GM21786 (cell line): ENCODE data around the gene SESTD1.
"Not testable (repeated sequence)": the region's sequence is repeated elsewhere in the genome, so short reads cannot be mapped to it uniquely, and the experiment has no call there.

Experiments
- ATAC-seq: cut with Tn5 transposase; IDR thresholded peaks from one replicate; pipeline ENCODE4 v1.9.1; 2021; ENCODE audit not compliant: unreplicated experiment

SESTD1 gene

DNA sequence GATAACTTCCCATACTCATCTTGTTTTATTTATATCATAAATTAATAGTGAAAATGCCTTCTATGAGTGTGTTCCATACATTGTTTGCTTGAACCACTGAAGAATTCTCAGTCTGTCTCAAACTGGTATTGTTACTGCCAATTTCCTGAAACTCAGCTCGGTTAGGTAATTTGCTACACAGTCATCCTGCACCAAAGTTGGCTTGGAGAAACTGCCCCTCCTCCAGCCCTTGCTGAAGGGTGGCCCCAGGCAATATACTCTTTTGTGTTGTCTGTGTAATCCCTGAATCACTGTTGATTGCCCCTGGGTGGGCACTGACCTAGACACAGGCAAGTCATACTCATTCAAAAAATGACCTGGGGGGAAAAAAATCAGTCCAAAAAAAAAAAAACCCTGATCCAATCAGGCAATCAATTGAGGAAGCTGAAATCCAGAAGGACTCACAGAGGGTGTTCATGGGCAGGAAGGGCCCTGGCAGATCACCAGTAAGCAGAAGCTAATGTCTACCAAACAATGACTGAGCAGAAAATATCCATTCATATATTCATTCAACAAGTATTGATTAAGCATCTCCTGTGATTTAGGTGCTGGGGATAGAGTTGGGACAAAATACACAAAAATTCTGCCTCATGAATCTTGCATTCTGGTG is 3.8 kb upstream of the SESTD1 start:
- ATAC-seq, result peak; percentile 44

DNA sequence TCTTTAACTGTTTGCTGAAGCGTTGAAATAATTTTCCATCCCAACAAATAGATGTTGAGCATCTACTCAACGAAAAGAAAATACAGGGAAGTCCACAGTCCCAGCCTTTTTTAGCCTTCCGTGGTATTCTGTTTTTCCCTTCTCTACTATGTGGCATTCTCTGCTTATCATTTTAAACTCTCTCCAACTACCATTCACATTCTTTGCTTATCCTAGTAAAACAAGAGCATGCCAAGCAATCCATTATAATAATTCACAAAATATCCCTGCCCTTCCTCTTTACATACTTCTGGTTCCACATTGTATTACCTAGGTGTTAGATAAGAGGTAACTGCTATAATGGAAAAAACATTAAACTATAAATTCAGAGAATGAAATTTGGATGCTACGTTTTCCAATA is 1.6 kb upstream of the SESTD1 start:
- no peak for ATAC-seq

- ATAC-seq, result no peak
Measured at GRCh38 chr2:179265082-179265510, 464 bp upstream of the SESTD1 start.

GRCh38 chr2:179263446-179264367 is 925 bp downstream of the SESTD1 start:
- peak; percentile 31 for ATAC-seq

- no peak for ATAC-seq
Measured at GRCh38 chr2:179263015-179263414, 1.6 kb downstream of the SESTD1 start.

- ATAC-seq, result no peak
Measured at GRCh38 chr2:179262077-179262660, 2.5 kb downstream of the SESTD1 start.

DNA sequence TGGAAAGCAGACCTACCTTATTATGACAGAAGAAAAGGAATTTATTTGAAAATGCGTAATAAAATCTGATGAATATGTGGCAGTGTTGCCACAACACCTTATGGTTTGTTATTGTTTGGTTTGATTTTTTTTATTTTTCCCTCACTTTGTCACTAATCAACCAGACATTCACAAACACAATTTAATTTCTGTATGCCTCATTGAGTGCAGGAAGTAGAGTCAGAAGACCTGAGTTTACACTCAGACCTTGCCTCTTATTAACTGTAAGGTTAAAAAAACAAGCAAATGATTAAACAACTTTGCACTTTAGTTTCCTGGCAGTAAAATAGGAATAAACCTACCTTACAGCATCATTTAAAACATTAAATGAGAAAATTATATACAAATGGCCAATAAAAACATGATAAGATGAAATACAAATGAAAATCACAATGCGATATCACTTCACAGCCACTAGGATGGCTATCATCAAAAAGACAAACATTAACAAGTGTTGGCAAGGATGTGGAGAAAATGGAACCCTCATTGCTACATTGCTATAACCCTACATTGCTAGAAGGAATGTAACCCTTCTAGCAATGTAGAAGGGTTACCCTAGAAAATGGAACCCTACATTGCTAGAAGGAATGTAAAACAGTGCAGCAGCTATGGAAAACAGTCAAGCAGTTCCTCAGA is 3.3 kb downstream of the SESTD1 start:
- ATAC-seq, result no peak

GRCh38 chr2:179260224-179260623 is 4.4 kb downstream of the SESTD1 start:
- ATAC-seq, result no peak

GRCh38 chr2:179255129-179255528 is 9.5 kb downstream of the SESTD1 start:
- peak; percentile 37 for ATAC-seq

GRCh38 chr2:179253226-179253625 is 11.4 kb downstream of the SESTD1 start:
- peak; percentile 56 for ATAC-seq

DNA sequence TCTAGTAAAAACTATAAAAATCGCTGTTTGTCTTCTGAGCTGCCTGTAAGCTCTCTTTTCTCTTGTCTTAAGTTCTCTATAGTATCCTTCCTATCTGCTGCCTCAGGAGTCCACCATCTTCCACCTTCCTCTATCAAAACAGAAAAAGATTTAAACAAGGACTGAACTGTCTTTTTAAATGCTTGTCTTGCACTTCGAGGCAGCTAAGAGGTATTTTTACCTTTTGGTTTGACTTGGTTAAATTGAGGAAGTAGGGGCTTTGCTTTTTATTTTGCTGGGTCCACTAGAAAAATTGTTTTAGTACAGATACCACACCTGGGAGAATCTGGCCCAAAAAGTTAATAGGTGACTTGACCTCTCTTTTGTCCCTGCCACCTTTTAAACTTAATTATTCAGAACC is 12.2 kb downstream of the SESTD1 start:
- ATAC-seq, result peak; percentile 26

- ATAC-seq, result no peak
Measured at GRCh38 chr2:179251870-179252269, 12.8 kb downstream of the SESTD1 start.

DNA sequence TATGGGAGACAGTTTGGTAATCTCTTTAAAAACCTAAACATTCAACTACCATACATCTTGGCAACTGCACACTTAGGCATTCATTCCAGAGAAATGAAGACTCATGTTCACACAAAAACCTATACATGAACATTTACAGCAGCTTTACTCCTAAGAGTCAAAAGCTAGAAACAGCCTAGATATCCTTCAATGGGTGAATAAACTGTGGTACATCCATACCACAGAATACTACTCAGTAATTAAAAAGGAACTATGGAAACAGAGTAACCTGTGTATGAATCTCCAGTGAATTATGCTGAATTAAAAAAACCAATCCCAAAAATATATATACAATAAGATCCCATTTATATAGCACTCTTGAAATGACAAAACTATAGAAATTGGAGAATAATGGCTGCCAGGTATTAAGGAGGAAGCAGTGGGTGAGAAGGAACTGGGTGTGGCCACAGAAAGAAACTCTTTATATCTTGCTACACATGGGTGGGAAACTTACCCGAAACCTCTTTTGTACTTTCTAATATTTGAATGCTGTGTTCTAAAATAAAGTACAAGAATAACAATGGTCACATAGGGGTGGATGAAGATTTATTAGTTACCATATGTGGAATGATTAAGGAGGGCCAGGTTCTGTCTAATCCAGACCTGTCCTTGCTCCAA is 13.7 kb downstream of the SESTD1 start:
- no peak for ATAC-seq

- no peak for ATAC-seq
Measured at GRCh38 chr2:179250095-179250494, 14.5 kb downstream of the SESTD1 start.

DNA sequence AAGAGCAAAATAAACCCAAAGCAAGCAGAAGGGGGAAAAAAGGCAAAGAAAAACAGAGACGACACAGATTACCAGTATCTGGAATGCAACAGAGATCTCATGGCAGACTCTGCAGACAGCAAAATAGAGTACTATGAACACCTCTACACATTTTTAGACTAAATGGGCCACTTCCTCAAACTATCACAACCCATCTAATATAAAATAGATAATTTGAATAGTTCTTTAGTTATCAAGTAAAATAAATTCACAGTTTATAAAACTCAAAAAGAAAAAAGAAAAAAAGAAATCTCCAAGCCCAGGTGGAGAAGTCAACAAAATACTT is 16.6 kb downstream of the SESTD1 start:
- peak; percentile 23 for ATAC-seq

- peak; percentile 30 for ATAC-seq
Measured at GRCh38 chr2:179247318-179248023, 17.2 kb downstream of the SESTD1 start.

DNA sequence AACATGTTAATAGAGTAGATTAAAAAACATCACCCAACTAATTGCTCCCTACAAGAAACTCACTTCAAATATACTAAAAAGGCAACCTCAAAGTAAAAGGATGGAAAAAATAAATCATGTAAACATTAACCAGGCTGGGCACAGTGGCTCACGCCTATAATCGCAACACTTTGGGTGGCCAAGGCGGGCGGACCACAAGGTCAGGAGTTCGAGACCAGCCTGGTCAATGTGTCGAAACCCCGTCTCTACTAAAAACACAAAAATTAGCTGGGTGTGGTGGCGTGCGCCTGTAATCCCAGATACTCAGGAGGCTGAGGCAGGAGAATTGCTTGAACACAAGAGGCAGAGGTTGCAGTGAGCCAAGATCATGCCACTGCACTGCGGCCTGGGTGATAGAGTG is 18.8 kb downstream of the SESTD1 start:
- ATAC-seq, result not testable (repeated sequence)

DNA sequence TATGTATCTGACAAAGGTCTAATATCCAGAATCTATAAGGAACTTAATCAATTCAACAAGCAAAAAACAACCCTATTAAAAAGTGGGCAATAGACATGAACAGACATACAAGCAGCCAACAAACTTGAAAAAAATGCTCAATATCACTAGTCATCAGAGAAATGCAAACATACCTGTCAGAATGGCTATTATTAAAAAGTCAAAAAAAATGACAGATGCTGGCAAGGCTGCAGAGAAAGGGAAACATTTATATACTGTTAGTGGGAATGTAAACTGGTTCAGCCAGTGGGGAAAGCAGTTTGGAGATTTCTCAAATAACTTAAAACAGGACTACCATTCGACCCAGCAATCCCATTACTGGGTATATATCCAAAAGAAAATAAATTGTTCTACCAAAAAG is 21.6 kb downstream of the SESTD1 start:
- ATAC-seq, result no peak

GRCh38 chr2:179240481-179241451 is 23.9 kb downstream of the SESTD1 start:
- ATAC-seq, result peak; percentile 31
